HG02623 (cell line): Measurements from ENCODE around the gene WBP1.
A peak's percentile ranks its signal among the peaks of the same experiment; 100 is the strongest.

Source experiments
- ATAC-seq: cut with Tn5 transposase; IDR thresholded peaks from one replicate; pipeline ENCODE4 v1.9.1; 2021; ENCODE audit warnings: moderate library complexity; ENCODE audit not compliant: unreplicated experiment

Gene WBP1

DNA sequence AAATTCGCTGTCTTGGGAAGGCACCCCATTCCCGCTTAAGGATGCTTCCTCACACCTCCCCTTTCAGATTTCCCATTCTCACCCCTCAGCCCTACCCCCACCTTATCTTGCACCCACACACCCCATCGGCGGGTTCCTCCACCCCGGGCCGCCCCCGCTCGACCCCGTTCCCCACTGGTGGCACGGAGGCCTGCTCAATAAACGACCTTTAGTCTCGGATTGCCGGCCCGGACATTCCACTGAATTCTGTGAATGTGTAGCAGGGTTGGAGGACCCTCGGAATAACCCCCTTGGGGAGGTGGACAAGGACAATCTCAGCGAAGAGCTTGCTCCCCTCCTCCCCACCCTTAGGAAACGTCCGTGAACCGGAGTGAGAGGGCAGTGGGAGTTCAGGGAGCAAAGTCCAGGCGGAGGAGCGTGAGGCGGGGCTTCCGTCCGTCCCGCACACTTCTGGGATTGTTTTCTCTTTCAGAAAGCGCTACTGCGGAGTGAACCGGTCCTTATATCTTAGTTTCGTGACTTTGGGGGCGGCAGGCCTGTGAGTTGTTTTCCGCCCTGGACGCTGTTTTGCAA, 44.0 kb downstream of the WBP1 start:
- no peak for ATAC-seq

GRCh38 chr2:74502720-74503505, 44.7 kb downstream of the WBP1 start:
- peak; percentile 29 for ATAC-seq

DNA sequence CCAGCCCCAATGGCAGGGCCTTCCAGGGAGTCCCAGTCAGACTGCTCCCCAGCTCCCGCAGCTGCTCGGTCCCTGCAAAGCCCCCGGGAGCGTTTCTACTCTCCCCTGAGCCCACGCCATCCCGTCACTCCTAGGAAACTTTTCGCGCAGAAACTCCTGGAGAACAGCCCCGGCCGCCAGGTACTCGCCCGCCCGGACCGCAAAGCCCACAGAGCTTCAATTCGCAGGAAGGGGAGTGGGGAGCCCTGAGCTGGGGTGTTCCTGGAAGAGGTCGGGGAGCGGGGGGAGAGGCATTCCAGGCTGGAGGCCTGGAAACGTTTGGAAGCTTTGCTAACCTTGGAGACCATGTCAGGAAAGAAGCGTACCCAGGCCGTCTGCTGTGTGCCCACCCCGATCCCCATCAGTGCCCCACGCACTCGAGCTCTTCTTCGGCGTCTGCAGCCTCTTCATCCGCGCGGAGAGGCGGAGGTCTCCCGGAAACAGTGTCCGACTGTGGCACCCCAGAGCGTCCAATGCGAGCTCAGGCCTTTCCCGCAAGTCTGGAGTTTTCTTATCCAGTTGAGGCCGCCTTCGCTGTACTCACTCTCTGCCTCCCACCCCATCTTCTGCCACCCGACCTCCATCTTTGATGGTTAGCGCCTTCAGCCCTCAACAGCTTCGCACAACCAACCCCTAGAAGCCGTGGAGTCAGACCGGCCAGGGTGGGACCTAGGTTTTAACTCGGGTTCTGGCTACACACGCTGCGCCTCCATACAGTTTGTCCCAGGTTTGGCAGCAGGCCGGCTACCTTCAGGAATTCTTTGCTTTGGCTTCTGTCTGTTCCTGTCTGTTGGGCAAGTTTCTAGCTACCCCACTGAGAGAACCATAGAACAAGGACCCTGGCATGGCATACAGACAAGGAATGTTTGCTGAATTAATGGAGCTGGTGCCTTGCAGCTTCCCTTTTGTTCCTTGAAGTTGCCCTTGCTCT, 45.6 kb downstream of the WBP1 start:
- ATAC-seq, result no peak

DNA sequence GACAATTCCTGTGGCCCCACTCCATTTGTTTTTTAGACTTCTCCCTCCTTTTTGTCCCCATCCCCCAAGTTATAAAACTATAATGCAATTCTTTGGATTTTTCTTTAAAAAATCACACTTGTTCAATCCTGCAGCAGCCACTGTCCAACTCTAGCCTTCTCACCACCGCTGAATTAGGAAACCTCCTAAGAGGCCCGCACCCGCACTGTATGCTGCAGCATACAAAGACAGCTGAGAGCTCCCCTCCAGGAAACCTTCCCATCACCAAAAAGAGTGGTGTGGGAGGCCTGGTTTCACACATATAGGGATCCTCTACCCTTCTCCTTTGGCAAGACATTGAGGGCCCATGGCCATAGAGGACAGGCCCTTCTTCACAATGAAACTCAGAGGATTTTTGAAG, 46.4 kb downstream of the WBP1 start:
- no peak for ATAC-seq

GRCh38 chr2:74505448-74506246, 47.4 kb downstream of the WBP1 start:
- no peak for ATAC-seq

DNA sequence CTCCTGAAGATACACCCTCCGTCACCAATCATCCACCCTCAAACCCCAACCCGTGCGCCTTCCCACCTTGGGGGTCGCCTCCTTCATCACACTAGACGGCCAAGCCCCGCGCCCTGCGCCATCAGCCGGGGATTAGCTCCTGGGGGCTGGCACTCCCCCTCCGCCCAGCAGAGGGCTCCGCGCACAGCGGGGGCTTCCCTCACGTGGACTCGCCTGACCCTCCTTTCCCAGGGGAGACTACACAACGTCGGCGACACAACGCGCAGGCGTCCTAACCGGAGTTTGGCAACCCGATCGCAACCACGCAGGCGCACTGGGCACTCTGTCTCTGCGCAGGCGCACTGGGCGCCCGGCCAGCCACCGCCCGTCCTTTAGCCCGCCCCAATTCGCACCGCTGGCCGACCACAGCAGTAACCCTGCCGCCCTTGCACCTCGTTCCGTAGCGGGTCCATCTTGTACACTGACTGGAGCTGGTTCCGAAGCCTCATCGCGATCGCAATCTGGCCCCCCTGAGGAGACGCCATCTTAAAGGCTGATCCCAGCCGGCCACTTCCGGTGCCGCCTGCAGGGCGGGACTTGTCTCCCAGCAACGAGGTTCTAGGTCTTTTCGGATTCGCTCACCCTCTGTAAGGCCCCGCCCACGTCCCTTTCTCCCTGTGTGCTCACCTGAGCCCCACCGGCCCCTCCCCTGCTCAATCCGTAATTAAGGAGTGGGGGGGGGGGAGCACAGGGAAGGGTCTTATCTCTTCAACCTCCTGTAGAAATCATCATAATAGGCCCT, 49.1 kb downstream of the WBP1 start, which contains the start of gene PCGF1:
TSS of gene PCGF1 (minus strand) at position 551 of the 781 bp plus-strand sequence. CDS start at position 524, 27 bp downstream.
- peak; percentile 83 for ATAC-seq

- no peak for ATAC-seq
These were observed 49.8 kb downstream of the WBP1 start for GRCh38 chr2:74507926-74508520.

GRCh38 chr2:74510272-74510671, 52.0 kb downstream of the WBP1 start:
- no peak for ATAC-seq
